Nephron progenitor cell (in vitro differentiated cells): Measurements from ENCODE around the gene THSD4.
A peak's percentile ranks its signal among the peaks of the same experiment; 100 is the strongest.
"Not testable (repeated sequence)": the region's sequence is repeated elsewhere in the genome, so short reads cannot be mapped to it uniquely, and the experiment has no call there.

Experiments
- DNase-seq: peaks from one replicate; pipeline ENCODE4 v3.0.0; 2021
- H3K27ac Mint-ChIP-seq: 2 replicates; pipeline ENCODE4 v1.8.0; 2021; ENCODE audit warnings: mild to moderate bottlenecking, moderate library complexity, mixed read lengths
- H3K27me3 Mint-ChIP-seq: 2 replicates; pipeline ENCODE4 v1.8.0; 2021; ENCODE audit warnings: mild to moderate bottlenecking, low read depth, mixed read lengths; ENCODE audit not compliant: poor library complexity
- H3K36me3 Mint-ChIP-seq: 2 replicates; pipeline ENCODE4 v1.8.0; 2021; ENCODE audit warnings: low read depth, mixed read lengths
- H3K4me1 Mint-ChIP-seq: 2 replicates; pipeline ENCODE4 v1.8.0; 2021; ENCODE audit warnings: mixed read lengths
- H3K4me3 Mint-ChIP-seq: 2 replicates; pipeline ENCODE4 v1.8.0; 2021; ENCODE audit warnings: mild to moderate bottlenecking, moderate library complexity, mixed read lengths
- H3K9me3 Mint-ChIP-seq: 2 replicates; pipeline ENCODE4 v1.8.0; 2021; ENCODE audit warnings: mild to moderate bottlenecking, moderate library complexity, mixed read lengths
- TF ChIP-seq, protein P1 (sequence below): fragments of 200-600 bp; sonication (generic); IDR thresholded peaks from 2 replicates; pipeline ENCODE4 v1.5.0; 2021; ENCODE audit warnings: antibody characterized with exemption

The THSD4 gene

GRCh38 chr15:71666763-71667620 is 551.7 kb downstream of the THSD4 start:
- DNase-seq, result no peak
- TF ChIP-seq, protein P1, sequence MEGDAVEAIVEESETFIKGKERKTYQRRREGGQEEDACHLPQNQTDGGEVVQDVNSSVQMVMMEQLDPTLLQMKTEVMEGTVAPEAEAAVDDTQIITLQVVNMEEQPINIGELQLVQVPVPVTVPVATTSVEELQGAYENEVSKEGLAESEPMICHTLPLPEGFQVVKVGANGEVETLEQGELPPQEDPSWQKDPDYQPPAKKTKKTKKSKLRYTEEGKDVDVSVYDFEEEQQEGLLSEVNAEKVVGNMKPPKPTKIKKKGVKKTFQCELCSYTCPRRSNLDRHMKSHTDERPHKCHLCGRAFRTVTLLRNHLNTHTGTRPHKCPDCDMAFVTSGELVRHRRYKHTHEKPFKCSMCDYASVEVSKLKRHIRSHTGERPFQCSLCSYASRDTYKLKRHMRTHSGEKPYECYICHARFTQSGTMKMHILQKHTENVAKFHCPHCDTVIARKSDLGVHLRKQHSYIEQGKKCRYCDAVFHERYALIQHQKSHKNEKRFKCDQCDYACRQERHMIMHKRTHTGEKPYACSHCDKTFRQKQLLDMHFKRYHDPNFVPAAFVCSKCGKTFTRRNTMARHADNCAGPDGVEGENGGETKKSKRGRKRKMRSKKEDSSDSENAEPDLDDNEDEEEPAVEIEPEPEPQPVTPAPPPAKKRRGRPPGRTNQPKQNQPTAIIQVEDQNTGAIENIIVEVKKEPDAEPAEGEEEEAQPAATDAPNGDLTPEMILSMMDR, result no peak
- no peaks in the 10 kb centered on the region for H3K4me1 Mint-ChIP-seq
- H3K27me3 Mint-ChIP-seq, result peaks cover 4% of the 10 kb centered on the region
- H3K9me3 Mint-ChIP-seq, result peaks cover 26% of the 10 kb centered on the region
- no peak overlapping the region for H3K27ac Mint-ChIP-seq
- peaks cover 16% of the 10 kb centered on the region for H3K36me3 Mint-ChIP-seq
- no peak overlapping the region for H3K4me3 Mint-ChIP-seq

DNA sequence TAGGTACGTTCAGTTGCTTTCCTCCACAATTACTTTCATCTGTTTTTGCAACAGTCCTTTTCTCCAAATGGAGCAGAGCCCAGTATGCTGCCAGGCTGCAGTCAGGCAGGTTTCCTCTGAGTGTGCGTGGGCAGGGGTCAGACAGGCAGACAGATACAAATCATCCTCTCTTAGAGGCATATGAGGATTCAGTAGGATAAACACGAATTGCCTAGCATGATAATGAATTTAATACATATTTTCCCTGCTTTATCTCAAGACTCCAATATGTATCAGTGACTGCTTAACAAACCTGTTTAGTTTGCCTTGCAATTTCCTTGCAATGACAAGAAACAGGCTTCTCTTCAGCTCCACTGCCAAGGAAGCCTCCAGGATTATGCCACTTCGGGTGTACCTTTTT is 554.4 kb downstream of the THSD4 start:
- peaks cover 23% of the 10 kb centered on the region for H3K9me3 Mint-ChIP-seq

GRCh38 chr15:71670222-71670621 is 555.0 kb downstream of the THSD4 start:
- peaks cover 17% of the 10 kb centered on the region for H3K9me3 Mint-ChIP-seq
- not testable (repeated sequence) for H3K27ac Mint-ChIP-seq, DNase-seq, H3K4me3 Mint-ChIP-seq, H3K27me3 Mint-ChIP-seq
- H3K4me1 Mint-ChIP-seq, result peaks cover 13% of the 10 kb centered on the region
- peaks cover 12% of the 10 kb centered on the region for H3K36me3 Mint-ChIP-seq

More for the DNA sequence above, 554.4 kb downstream of the THSD4 start:
- peaks cover 4% of the 10 kb centered on the region for H3K27me3 Mint-ChIP-seq
- DNase-seq, result no peak
- H3K27ac Mint-ChIP-seq, result no peak overlapping the region
- no peak overlapping the region for H3K4me3 Mint-ChIP-seq
- TF ChIP-seq, protein P1, result no peak
- H3K36me3 Mint-ChIP-seq, result peaks cover 16% of the 10 kb centered on the region
- peaks cover 8% of the 10 kb centered on the region for H3K4me1 Mint-ChIP-seq

- Mint-ChIP-seq H3K27me3 (no peaks in the 10 kb centered on the region), H3K9me3 (peaks cover 4% of the 10 kb centered on the region), H3K27ac (no peak overlapping the region), H3K36me3 (no peaks in the 10 kb centered on the region), H3K4me1 (peaks cover 52% of the 10 kb centered on the region), H3K4me3 (no peak overlapping the region)
- DNase-seq, result no peak
- TF ChIP-seq, protein P1, result no peak
Measured at GRCh38 chr15:71674354-71674753, 559.1 kb downstream of the THSD4 start.

DNA sequence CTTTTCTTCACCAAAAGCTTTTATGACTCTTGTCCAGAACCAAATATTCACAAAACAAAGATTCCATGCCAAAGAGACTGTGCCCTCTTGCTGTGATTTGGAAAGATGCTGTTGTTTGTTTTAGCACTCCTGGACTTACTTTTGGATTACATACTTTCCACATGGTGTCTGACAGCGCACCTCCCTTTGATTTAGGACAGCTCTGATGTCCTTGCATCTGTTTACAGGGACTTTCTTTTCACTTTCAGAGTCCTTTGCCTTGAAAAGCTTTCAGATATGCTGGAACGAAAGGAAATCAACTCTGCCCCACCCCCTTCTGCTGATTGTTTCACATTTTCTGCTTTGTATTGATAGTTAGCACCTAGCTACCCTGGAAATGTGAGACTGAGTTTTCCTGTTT is 562.1 kb downstream of the THSD4 start:
- peaks cover 70% of the 10 kb centered on the region for H3K4me1 Mint-ChIP-seq
- no peak for DNase-seq
- TF ChIP-seq, protein P1, result no peak
- no peak overlapping the region for H3K4me3 Mint-ChIP-seq
- H3K9me3 Mint-ChIP-seq, result no peaks in the 10 kb centered on the region
- no peaks in the 10 kb centered on the region for H3K36me3 Mint-ChIP-seq
- H3K27ac Mint-ChIP-seq, result no peak overlapping the region
- no peaks in the 10 kb centered on the region for H3K27me3 Mint-ChIP-seq

DNA sequence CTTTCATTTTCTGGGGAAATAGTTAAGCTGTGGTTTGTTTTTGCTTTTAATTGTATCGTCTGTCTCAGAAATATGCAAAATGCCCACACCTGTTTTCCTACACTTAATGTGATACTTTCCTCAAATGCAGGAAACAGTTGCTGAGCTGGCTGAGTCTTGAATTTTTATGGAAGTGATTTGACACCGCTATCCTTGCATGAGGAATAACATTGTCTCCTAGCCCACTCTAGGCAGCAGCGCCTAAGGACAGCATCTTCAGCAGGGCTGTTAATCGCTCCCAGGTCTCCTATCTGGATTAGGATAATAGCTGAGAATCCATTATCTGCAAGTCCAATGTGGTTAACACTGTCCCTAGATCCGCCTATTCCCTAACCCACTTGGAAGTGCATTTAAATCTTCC is 562.5 kb downstream of the THSD4 start:
- H3K27me3 Mint-ChIP-seq, result no peaks in the 10 kb centered on the region
- peak overlapping the region; percentile 17 for H3K27ac Mint-ChIP-seq
- TF ChIP-seq, protein P1, result no peak
- H3K4me3 Mint-ChIP-seq, result no peak overlapping the region
- H3K36me3 Mint-ChIP-seq, result no peaks in the 10 kb centered on the region
- peaks cover 70% of the 10 kb centered on the region for H3K4me1 Mint-ChIP-seq
- no peak for DNase-seq
- H3K9me3 Mint-ChIP-seq, result no peaks in the 10 kb centered on the region
